H1 (cell line): ENCODE data around the gene KRT4. TPM values are rescaled to one million over a fixed set of nuclear protein-coding genes. Genes with fewer than 3 reads are reported as not detected.

Source experiments
- CHD2 ChIP-seq: IDR thresholded peaks from 2 replicates; pipeline ENCODE4 v1.6.1; 2012; ENCODE audit warnings: low read length, improper control_type of control experiment
- E2F6 ChIP-seq: IDR thresholded peaks from 2 replicates; pipeline ENCODE4 v1.6.1; 2012; ENCODE audit warnings: inconsistent platforms
- FOSL1 ChIP-seq: IDR thresholded peaks from 2 replicates; pipeline ENCODE4 v1.6.1; 2011; ENCODE audit warnings: mild to moderate bottlenecking, low read depth, low read length, moderate library complexity; ENCODE audit not compliant: insufficient read depth
- polyA plus RNA-seq, 7 experiments: library from polyadenylated mRNA; depleted of rRNA in 3 of 7; stranded (reverse) in 5 of 7; unstranded in 2 of 7; fragments of >200 nt in 5 of 7; fragments of 200-250 nt in 2 of 7; gene quantifications; 1 replicate in 5 of 7; 2 replicates in 1 of 7; 4 replicates in 1 of 7; pipeline versions ENCODE4 v1.2.1 to v1.2.3, GENCODE V29; 2011 to 2013; ENCODE audit warnings: missing spikeins in 2 of 7, mixed read lengths in 2 of 7
- total RNA-seq: library from RNA; stranded (reverse); fragmentation: NEBNext Ultra II Directional; extraction: Animal tissue kit (Norgen Biotek cat#: 25700); gene quantifications from 2 replicates; pipeline ENCODE4 v1.2.1, GENCODE V29; 2021
- TF ChIP-seq, protein P1 (sequence below): fragments of 300-600 bp; sonication (generic); IDR thresholded peaks from 2 replicates; pipeline ENCODE4 v1.7.1; 2012; ENCODE audit warnings: low read length, moderate library complexity, mild to moderate bottlenecking, inconsistent platforms; ENCODE audit not compliant: insufficient replicate concordance

Gene KRT4
- total and polyA plus RNA-seq, 2 of the 8 experiments (the other 6 are each of a cell fraction or from before 2014, with no cell fraction given), result not detected

DNA sequence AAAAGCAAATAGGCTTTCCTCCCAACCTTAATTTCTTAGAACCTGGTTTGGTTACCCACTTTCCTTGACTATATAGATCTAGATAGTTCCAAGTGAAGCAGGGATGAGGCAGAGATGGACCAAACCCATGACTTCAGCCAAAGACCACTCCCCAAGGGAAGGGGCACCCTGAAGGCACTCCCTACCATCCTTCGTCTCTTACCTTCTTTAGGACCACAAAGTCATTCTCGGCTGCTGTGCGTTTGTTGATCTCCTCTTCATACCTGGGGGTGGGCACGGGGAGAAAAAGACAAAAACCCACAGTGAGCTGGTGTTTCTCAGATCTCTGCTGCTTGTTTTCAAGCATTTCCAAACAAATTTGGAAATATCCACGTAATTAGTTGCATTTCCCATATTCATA is 3.4 kb downstream of the KRT4 start (continued):
- TF ChIP-seq, protein P1, sequence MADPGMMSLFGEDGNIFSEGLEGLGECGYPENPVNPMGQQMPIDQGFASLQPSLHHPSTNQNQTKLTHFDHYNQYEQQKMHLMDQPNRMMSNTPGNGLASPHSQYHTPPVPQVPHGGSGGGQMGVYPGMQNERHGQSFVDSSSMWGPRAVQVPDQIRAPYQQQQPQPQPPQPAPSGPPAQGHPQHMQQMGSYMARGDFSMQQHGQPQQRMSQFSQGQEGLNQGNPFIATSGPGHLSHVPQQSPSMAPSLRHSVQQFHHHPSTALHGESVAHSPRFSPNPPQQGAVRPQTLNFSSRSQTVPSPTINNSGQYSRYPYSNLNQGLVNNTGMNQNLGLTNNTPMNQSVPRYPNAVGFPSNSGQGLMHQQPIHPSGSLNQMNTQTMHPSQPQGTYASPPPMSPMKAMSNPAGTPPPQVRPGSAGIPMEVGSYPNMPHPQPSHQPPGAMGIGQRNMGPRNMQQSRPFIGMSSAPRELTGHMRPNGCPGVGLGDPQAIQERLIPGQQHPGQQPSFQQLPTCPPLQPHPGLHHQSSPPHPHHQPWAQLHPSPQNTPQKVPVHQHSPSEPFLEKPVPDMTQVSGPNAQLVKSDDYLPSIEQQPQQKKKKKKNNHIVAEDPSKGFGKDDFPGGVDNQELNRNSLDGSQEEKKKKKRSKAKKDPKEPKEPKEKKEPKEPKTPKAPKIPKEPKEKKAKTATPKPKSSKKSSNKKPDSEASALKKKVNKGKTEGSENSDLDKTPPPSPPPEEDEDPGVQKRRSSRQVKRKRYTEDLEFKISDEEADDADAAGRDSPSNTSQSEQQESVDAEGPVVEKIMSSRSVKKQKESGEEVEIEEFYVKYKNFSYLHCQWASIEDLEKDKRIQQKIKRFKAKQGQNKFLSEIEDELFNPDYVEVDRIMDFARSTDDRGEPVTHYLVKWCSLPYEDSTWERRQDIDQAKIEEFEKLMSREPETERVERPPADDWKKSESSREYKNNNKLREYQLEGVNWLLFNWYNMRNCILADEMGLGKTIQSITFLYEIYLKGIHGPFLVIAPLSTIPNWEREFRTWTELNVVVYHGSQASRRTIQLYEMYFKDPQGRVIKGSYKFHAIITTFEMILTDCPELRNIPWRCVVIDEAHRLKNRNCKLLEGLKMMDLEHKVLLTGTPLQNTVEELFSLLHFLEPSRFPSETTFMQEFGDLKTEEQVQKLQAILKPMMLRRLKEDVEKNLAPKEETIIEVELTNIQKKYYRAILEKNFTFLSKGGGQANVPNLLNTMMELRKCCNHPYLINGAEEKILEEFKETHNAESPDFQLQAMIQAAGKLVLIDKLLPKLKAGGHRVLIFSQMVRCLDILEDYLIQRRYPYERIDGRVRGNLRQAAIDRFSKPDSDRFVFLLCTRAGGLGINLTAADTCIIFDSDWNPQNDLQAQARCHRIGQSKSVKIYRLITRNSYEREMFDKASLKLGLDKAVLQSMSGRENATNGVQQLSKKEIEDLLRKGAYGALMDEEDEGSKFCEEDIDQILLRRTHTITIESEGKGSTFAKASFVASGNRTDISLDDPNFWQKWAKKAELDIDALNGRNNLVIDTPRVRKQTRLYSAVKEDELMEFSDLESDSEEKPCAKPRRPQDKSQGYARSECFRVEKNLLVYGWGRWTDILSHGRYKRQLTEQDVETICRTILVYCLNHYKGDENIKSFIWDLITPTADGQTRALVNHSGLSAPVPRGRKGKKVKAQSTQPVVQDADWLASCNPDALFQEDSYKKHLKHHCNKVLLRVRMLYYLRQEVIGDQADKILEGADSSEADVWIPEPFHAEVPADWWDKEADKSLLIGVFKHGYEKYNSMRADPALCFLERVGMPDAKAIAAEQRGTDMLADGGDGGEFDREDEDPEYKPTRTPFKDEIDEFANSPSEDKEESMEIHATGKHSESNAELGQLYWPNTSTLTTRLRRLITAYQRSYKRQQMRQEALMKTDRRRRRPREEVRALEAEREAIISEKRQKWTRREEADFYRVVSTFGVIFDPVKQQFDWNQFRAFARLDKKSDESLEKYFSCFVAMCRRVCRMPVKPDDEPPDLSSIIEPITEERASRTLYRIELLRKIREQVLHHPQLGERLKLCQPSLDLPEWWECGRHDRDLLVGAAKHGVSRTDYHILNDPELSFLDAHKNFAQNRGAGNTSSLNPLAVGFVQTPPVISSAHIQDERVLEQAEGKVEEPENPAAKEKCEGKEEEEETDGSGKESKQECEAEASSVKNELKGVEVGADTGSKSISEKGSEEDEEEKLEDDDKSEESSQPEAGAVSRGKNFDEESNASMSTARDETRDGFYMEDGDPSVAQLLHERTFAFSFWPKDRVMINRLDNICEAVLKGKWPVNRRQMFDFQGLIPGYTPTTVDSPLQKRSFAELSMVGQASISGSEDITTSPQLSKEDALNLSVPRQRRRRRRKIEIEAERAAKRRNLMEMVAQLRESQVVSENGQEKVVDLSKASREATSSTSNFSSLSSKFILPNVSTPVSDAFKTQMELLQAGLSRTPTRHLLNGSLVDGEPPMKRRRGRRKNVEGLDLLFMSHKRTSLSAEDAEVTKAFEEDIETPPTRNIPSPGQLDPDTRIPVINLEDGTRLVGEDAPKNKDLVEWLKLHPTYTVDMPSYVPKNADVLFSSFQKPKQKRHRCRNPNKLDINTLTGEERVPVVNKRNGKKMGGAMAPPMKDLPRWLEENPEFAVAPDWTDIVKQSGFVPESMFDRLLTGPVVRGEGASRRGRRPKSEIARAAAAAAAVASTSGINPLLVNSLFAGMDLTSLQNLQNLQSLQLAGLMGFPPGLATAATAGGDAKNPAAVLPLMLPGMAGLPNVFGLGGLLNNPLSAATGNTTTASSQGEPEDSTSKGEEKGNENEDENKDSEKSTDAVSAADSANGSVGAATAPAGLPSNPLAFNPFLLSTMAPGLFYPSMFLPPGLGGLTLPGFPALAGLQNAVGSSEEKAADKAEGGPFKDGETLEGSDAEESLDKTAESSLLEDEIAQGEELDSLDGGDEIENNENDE, result no peak
- TF ChIP-seq FOSL1 (no peak), E2F6 (no peak), CHD2 (no peak)
